Measurements from ENCODE around the gene RNU7-1.

DNA sequence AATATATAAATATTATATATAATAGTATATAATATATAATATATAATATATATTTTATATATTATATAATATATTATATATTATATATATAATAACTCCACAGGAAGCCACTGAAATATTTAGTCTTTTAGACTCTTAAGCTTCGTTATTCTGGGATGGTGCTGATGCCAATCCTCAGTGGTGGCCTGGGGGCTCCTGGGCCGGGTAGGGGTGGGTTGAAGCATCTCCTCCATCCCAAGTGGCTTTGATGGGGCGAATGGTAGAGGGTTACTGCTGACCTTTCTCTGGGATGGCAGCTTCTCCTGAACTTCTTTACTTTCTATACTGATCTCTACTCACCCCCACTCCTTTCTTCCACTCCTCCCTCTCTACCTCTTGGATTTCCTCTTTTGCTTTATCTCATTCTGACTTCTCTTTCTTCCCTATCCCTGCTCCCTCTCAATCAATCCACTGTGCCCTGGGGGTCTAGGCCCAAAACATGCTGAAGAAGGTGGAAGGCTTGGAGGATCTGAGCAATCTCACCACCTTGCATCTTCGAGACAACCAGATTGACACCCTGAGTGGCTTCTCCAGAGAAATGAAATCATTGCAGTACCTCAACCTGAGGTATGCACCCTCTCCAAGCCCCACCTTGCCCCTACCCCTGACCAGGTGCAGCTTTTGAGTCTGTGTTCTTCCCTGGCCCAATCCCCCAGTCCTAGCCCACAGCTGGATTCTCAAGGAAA, 34.0 kb upstream of the RNU7-1 start:
- TF ChIP-seq ZFX (IDR thresholded peaks at IDR 0.05): no peak
- TF ChIP-seq, protein P1, sequence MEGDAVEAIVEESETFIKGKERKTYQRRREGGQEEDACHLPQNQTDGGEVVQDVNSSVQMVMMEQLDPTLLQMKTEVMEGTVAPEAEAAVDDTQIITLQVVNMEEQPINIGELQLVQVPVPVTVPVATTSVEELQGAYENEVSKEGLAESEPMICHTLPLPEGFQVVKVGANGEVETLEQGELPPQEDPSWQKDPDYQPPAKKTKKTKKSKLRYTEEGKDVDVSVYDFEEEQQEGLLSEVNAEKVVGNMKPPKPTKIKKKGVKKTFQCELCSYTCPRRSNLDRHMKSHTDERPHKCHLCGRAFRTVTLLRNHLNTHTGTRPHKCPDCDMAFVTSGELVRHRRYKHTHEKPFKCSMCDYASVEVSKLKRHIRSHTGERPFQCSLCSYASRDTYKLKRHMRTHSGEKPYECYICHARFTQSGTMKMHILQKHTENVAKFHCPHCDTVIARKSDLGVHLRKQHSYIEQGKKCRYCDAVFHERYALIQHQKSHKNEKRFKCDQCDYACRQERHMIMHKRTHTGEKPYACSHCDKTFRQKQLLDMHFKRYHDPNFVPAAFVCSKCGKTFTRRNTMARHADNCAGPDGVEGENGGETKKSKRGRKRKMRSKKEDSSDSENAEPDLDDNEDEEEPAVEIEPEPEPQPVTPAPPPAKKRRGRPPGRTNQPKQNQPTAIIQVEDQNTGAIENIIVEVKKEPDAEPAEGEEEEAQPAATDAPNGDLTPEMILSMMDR (conservative IDR thresholded peaks at IDR 0.05): no peak
